Psoas muscle (tissue), 8 donors: ENCODE measurements around the gene ACAD11. TPM values are rescaled to one million over a fixed set of nuclear protein-coding genes. Genes with fewer than 3 reads are reported as not detected.

ENCODE experiments used
- ATAC-seq, 4 donors: fragments of 200-7000 bp; cut with Tn5 transposase; one replicate each; pipeline ENCODE4 v1.9.1; 2020; ENCODE audit warnings: moderate library complexity in 3 of 4, mild to moderate bottlenecking in 2 of 4
- DNase-seq, 2 donors: peaks; one replicate each; pipeline ENCODE4 v3.0.0-alpha.2; 2020
- H3K27ac ChIP-seq: fragments of 200-600 bp; one replicate; pipeline ENCODE4 v1.8.0; 2022
- H3K27me3 ChIP-seq, 3 donors: fragments of 200-600 bp in 1 of 3; one replicate each; pipeline versions ENCODE4 v1.6.1 to v1.8.0; 2013 to 2022; ENCODE audit warnings: low read length in 2 of 3, mild to moderate bottlenecking in 2 of 3, moderate library complexity in 1 of 3; ENCODE audit not compliant: insufficient read depth in 3 of 3
- H3K36me3 ChIP-seq, 2 donors: fragments of 200-600 bp in 1 of 2; one replicate each; pipeline versions ENCODE4 v1.6.1 to v1.8.0; 2013 to 2022; ENCODE audit warnings: low read depth in 1 of 2, mild to moderate bottlenecking in 1 of 2, moderate library complexity in 1 of 2; ENCODE audit not compliant: insufficient read depth in 1 of 2
- H3K4me1 ChIP-seq: fragments of 200-600 bp; one replicate; pipeline ENCODE4 v1.8.0; 2022
- H3K4me3 ChIP-seq: fragments of 200-600 bp; one replicate; pipeline ENCODE4 v1.8.0; 2022; ENCODE audit warnings: mild to moderate bottlenecking
- H3K9me3 ChIP-seq: fragments of 200-600 bp; one replicate; pipeline ENCODE4 v1.8.0; 2022
- WGBS, 3 donors: extraction: QIAGEN DNeasy Blood & Tissue Kit; methylation state at CpG; one replicate each; pipeline versions ENCODE4 v1.1.6 to v1.1.7; 2013; 5-methylcytosine and 5-hydroxymethylcytosine counted together
- intact Hi-C, 2 donors: fragments of 100-400 bp; cut with DNase I; formaldehyde crosslinking; loops; one replicate each; pipeline versions ENCODE4 v1.11.0 to v1.14.2; 2022
- polyA plus RNA-seq, 3 donors: library from polyadenylated mRNA; stranded (reverse); fragments of 200-250 nt; gene quantifications; one replicate each; pipeline ENCODE4 v1.2.3, GENCODE V29; 2013
- total RNA-seq, 4 donors: library from RNA; stranded (reverse); fragmentation: NEBNext Ultra II Directional in 2 of 4; extraction: Animal tissue kit (Norgen Biotek cat#: 25700) in 2 of 4; gene quantifications; one replicate each; pipeline versions ENCODE4 v1.2.1 to v1.2.4, GENCODE V29; 2021 to 2023
- TF ChIP-seq, protein P1 (sequence below): fragments of 200-600 bp; IDR thresholded peaks from one replicate; pipeline ENCODE4 v1.8.0; 2022; ENCODE audit warnings: antibody characterized with exemption
- donor health status: healthy with polysubstance abuse.
- donor health status: DM: no; HTN: no; CAD: no; lungs with moderate emphysema.
- donor health status: Bipolar disorder and iron deficiency.
- donor health status: healthy.
- donor health status: DM: yes; HTN: yes; CAD: no.
- donor health status: DM: no; HTN: no; CAD: no.
- donor health status: DM: no; HTN: no; CAD: no.
- donor health status: DM: yes; HTN: yes; CAD: no.

The ACAD11 gene
- total and polyA plus RNA-seq, 7 donors, result 1.8 to 7.5 (median 5.7) TPM

GRCh38 chr3:132637590-132637989 is 22.0 kb downstream of the ACAD11 start:
- Histone ChIP-seq H3K4me3 (no peak overlapping the region), H3K27me3 (no peaks in the 10 kb centered on the region), H3K36me3 (peaks cover 0 to 52% of the 10 kb centered on the region in 2 donors), H3K9me3 (no peaks in the 10 kb centered on the region), H3K27ac (no peak overlapping the region), H3K4me1 (no peaks in the 10 kb centered on the region)
- ATAC-seq, result no peak
- WGBS, 3 donors, result 52 to 60% (median 55%) methylated on average over 1 of the region's 1 CpG
- DNase-seq, result no peak
- TF ChIP-seq, protein P1, sequence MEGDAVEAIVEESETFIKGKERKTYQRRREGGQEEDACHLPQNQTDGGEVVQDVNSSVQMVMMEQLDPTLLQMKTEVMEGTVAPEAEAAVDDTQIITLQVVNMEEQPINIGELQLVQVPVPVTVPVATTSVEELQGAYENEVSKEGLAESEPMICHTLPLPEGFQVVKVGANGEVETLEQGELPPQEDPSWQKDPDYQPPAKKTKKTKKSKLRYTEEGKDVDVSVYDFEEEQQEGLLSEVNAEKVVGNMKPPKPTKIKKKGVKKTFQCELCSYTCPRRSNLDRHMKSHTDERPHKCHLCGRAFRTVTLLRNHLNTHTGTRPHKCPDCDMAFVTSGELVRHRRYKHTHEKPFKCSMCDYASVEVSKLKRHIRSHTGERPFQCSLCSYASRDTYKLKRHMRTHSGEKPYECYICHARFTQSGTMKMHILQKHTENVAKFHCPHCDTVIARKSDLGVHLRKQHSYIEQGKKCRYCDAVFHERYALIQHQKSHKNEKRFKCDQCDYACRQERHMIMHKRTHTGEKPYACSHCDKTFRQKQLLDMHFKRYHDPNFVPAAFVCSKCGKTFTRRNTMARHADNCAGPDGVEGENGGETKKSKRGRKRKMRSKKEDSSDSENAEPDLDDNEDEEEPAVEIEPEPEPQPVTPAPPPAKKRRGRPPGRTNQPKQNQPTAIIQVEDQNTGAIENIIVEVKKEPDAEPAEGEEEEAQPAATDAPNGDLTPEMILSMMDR, result no peak
- intact Hi-C loops, result no loop called here

DNA sequence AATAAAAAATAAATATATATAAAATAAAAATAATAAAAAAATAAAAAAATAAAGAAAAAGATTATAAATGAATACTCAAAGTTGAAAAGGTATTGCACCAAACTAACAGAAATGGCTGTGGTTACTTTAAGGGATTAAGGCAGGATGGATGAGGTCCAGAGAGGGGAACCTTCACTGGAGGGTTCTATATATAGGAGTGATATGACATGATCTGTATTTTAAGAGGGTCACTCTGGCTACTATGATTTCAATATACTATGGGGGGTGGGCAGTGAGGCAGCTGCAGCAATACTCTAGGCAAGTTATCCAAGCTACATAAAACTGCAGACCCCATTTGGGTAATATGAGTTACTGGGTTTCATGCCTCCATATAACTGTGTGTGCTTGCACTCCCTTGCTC is 24.6 kb downstream of the ACAD11 start:
- Histone ChIP-seq H3K27me3 (no peaks in the 10 kb centered on the region), H3K4me1 (no peaks in the 10 kb centered on the region), H3K27ac (no peak overlapping the region), H3K9me3 (no peaks in the 10 kb centered on the region), H3K4me3 (no peak overlapping the region), H3K36me3 (peaks cover 0 to 47% of the 10 kb centered on the region in 2 donors)
- TF ChIP-seq, protein P1, result no peak
- intact Hi-C loops, result no loop called here
- ATAC-seq (peak; percentile 65 to 87 (median 75)), DNase-seq (no peak)

DNA sequence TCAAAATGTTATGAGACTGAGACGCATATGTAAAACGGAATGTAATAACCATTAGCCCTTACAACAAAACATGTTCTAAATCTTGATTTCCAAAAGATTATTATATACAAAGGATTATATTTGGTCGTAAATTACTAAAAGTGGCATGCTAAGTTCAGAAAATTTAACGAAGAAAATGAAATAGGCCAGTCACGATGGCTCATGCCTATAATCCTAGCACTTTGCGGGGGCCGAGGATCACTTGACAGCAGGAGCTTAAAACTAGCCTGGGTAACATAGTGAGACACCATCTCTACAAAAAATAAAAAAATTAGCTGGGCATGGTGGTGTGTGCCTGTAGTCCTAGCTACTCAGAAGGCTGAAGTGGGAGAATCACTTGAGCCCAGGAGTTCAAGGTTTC is 29.0 kb downstream of the ACAD11 start:
- DNase-seq (no peak), ATAC-seq (no peak)
- Histone ChIP-seq H3K27ac (no peak overlapping the region), H3K4me1 (no peaks in the 10 kb centered on the region), H3K9me3 (no peaks in the 10 kb centered on the region), H3K27me3 (no peaks in the 10 kb centered on the region), H3K36me3 (peaks cover 0 to 49% of the 10 kb centered on the region in 2 donors), H3K4me3 (no peak overlapping the region)
- TF ChIP-seq, protein P1, result no peak
- intact Hi-C loops, result no loop called here
- WGBS, 3 donors, result 92 to 97% (median 95%) methylated on average over 7 of the region's 7 CpGs

- Histone ChIP-seq H3K9me3 (no peaks in the 10 kb centered on the region), H3K27me3 (no peaks in the 10 kb centered on the region), H3K4me3 (no peak overlapping the region), H3K36me3 (peaks cover 0 to 56% of the 10 kb centered on the region in 2 donors), H3K27ac (no peak overlapping the region), H3K4me1 (no peaks in the 10 kb centered on the region)
- TF ChIP-seq, protein P1, result no peak
- intact Hi-C loops, result no loop called here
- 75 to 90% (median 86%) methylated on average over 1 of the region's 1 CpG for WGBS, 3 donors
- DNase-seq, result no peak
- ATAC-seq, result no peak
Observed at GRCh38 chr3:132629928-132630327, 29.7 kb downstream of the ACAD11 start.

DNA sequence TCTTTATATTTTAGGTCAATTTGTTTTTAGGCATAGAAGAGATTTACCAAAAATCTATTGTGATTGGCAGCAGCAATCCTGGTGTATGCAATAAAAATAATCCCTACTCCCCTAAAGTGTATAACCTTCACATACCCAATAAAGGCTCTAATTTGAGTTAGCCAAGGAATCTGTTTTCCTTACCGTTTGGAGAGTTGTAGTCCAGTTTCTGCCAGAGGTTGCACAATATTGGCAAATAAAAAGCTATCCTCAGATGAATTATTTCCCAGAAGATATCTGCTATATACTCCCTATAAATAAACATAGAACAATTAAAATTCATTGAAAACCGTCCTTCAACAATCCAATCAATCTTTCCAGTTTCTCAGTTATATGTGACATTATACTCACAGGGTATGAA is 31.5 kb downstream of the ACAD11 start:
- H3K4me1 ChIP-seq, result no peaks in the 10 kb centered on the region
- intact Hi-C loops, result no loop called here
- WGBS, 3 donors, result 26 to 37% (median 35%) methylated on average over 2 of the region's 2 CpGs
- TF ChIP-seq, protein P1, result no peak
- H3K27ac ChIP-seq, result no peak overlapping the region
- H3K9me3 ChIP-seq, result no peaks in the 10 kb centered on the region
- no peaks in the 10 kb centered on the region for H3K27me3 ChIP-seq
- H3K4me3 ChIP-seq, result no peak overlapping the region
- ATAC-seq (no peak), DNase-seq (no peak)
- H3K36me3 ChIP-seq, result peaks cover 0 to 62% of the 10 kb centered on the region in 2 donors
